BE2C (cell line): Measurements from ENCODE around the gene BRI3.
A peak's percentile ranks its signal among the peaks of the same experiment; 100 is the strongest.

Experiments
- DNase-seq: peaks from one replicate; pipeline ENCODE4 v3.0.0-alpha.2; 2020
- H3K27me3 ChIP-seq: fragments of 250-450 bp; sonication (Bioruptor Pico); 2 replicates; pipeline ENCODE4 v1.5.1; 2020; ENCODE audit warnings: mild to moderate bottlenecking
- H3K36me3 ChIP-seq: fragments of 250-450 bp; sonication (Bioruptor Pico); 2 replicates; pipeline ENCODE4 v1.5.1; 2020; ENCODE audit warnings: mild to moderate bottlenecking
- H3K4me1 ChIP-seq: fragments of 250-450 bp; sonication (Bioruptor Pico); 2 replicates; pipeline ENCODE4 v1.5.1; 2020
- H3K4me3 ChIP-seq: 2 replicates; pipeline ENCODE4 v1.5.1; 2011; ENCODE audit warnings: low read depth, low read length
- H3K9me3 ChIP-seq: fragments of 250-450 bp; sonication (Bioruptor Pico); 2 replicates; pipeline ENCODE4 v1.5.1; 2020
- TF ChIP-seq, protein P1 (sequence below): IDR thresholded peaks from 2 replicates; pipeline ENCODE4 v1.5.1; 2012; ENCODE audit warnings: mild to moderate bottlenecking, low read depth, low read length

Gene BRI3

DNA sequence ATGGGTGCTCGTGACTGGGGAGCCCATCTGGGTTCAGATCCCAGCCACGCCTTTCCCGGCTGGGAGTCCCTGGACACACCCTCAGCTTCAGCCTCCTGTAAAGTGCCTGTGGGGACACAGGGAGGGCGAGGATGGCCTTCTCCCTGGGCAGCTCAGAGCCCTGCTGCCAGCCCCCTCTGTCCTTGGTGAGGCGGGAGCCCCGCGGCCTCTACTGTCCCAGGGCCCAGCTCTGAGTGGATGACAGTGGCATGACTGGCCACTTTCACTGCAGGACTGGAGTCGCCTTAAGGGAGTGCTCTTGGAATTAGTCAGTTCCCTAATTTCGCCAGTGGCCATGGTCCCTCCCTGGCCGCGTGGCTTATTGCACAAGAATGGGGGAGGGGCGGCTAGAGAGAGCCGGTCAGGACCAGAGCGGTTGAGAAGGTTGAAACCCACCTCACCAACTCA is 4.6 kb downstream of the BRI3 start:
- H3K9me3 ChIP-seq: no peaks in the 10 kb centered on the region
- H3K27me3 ChIP-seq: no peaks in the 10 kb centered on the region
- peaks cover 7% of the 10 kb centered on the region for H3K4me1 ChIP-seq
- no peak for DNase-seq
- H3K36me3 ChIP-seq: peaks cover 3% of the 10 kb centered on the region; the same call in 1 of the 2 replicates
- TF ChIP-seq, protein P1, sequence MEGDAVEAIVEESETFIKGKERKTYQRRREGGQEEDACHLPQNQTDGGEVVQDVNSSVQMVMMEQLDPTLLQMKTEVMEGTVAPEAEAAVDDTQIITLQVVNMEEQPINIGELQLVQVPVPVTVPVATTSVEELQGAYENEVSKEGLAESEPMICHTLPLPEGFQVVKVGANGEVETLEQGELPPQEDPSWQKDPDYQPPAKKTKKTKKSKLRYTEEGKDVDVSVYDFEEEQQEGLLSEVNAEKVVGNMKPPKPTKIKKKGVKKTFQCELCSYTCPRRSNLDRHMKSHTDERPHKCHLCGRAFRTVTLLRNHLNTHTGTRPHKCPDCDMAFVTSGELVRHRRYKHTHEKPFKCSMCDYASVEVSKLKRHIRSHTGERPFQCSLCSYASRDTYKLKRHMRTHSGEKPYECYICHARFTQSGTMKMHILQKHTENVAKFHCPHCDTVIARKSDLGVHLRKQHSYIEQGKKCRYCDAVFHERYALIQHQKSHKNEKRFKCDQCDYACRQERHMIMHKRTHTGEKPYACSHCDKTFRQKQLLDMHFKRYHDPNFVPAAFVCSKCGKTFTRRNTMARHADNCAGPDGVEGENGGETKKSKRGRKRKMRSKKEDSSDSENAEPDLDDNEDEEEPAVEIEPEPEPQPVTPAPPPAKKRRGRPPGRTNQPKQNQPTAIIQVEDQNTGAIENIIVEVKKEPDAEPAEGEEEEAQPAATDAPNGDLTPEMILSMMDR: no peak
- no peak overlapping the region for H3K4me3 ChIP-seq

GRCh38 chr7:98286701-98287485 is 5.4 kb downstream of the BRI3 start:
- peaks cover 2% of the 10 kb centered on the region; the same call in 1 of the 2 replicates for H3K36me3 ChIP-seq
- TF ChIP-seq, protein P1: no peak
- H3K4me1 ChIP-seq: peaks cover 7% of the 10 kb centered on the region
- no peak overlapping the region for H3K4me3 ChIP-seq
- peak; percentile 34 for DNase-seq
- no peaks in the 10 kb centered on the region for H3K9me3 ChIP-seq
- H3K27me3 ChIP-seq: no peaks in the 10 kb centered on the region

GRCh38 chr7:98287486-98287959 is 6.0 kb downstream of the BRI3 start:
- TF ChIP-seq, protein P1: no peak
- no peaks in the 10 kb centered on the region for H3K36me3 ChIP-seq
- H3K27me3 ChIP-seq: no peaks in the 10 kb centered on the region
- no peaks in the 10 kb centered on the region for H3K9me3 ChIP-seq
- peaks cover 7% of the 10 kb centered on the region for H3K4me1 ChIP-seq
- H3K4me3 ChIP-seq: no peak overlapping the region
- no peak for DNase-seq

- no peaks in the 10 kb centered on the region for H3K9me3 ChIP-seq
- DNase-seq: no peak
- TF ChIP-seq, protein P1: no peak
- no peaks in the 10 kb centered on the region for H3K27me3 ChIP-seq
- no peaks in the 10 kb centered on the region for H3K36me3 ChIP-seq
- peaks cover 7% of the 10 kb centered on the region for H3K4me1 ChIP-seq
- H3K4me3 ChIP-seq: no peak overlapping the region
Measured at GRCh38 chr7:98288064-98288823, 6.8 kb downstream of the BRI3 start.

GRCh38 chr7:98289333-98289875 is 7.9 kb downstream of the BRI3 start:
- H3K9me3 ChIP-seq: no peaks in the 10 kb centered on the region
- H3K36me3 ChIP-seq: no peaks in the 10 kb centered on the region
- TF ChIP-seq, protein P1: no peak
- H3K27me3 ChIP-seq: no peaks in the 10 kb centered on the region
- DNase-seq: no peak
- no peak overlapping the region for H3K4me3 ChIP-seq
- H3K4me1 ChIP-seq: no peaks in the 10 kb centered on the region; the same call in 1 of the 2 replicates
